HG02678 (cell line): ENCODE measurements around the gene SCGB3A2.
"Not testable (repeated sequence)": the region's sequence is repeated elsewhere in the genome, so short reads cannot be mapped to it uniquely, and the experiment has no call there.

Experiments
- ATAC-seq: cut with Tn5 transposase; IDR thresholded peaks from one replicate; pipeline ENCODE4 v1.9.1; 2021; ENCODE audit warnings: mild to moderate bottlenecking, moderate library complexity; ENCODE audit not compliant: unreplicated experiment

SCGB3A2 gene

GRCh38 chr5:147860641-147861025 lies 17.9 kb upstream of the SCGB3A2 start:
- no peak for ATAC-seq

GRCh38 chr5:147863454-147864158 lies 14.9 kb upstream of the SCGB3A2 start:
- ATAC-seq = no peak

GRCh38 chr5:147869112-147869511 lies 9.4 kb upstream of the SCGB3A2 start:
- ATAC-seq = no peak

- ATAC-seq = not testable (repeated sequence)
Observed at GRCh38 chr5:147869892-147870291, 8.6 kb upstream of the SCGB3A2 start.

GRCh38 chr5:147871980-147872549 lies 6.4 kb upstream of the SCGB3A2 start:
- not testable (repeated sequence) for ATAC-seq

GRCh38 chr5:147872744-147873435 lies 5.6 kb upstream of the SCGB3A2 start:
- ATAC-seq = not testable (repeated sequence)

GRCh38 chr5:147874118-147874875 lies 4.2 kb upstream of the SCGB3A2 start:
- ATAC-seq = not testable (repeated sequence)

GRCh38 chr5:147874910-147875367 lies 3.6 kb upstream of the SCGB3A2 start:
- no peak for ATAC-seq

- ATAC-seq = no peak
Observed at GRCh38 chr5:147876141-147876540, 2.4 kb upstream of the SCGB3A2 start.

- ATAC-seq = no peak
Observed at GRCh38 chr5:147876626-147877025, 1.9 kb upstream of the SCGB3A2 start.

- ATAC-seq = no peak
Observed at GRCh38 chr5:147879784-147880183, 1.3 kb downstream of the SCGB3A2 start.

GRCh38 chr5:147880487-147880886 lies 2.0 kb downstream of the SCGB3A2 start:
- ATAC-seq = no peak

GRCh38 chr5:147882586-147883313 lies 4.2 kb downstream of the SCGB3A2 start:
- ATAC-seq = no peak

- no peak for ATAC-seq
Observed at GRCh38 chr5:147887026-147887627, 8.6 kb downstream of the SCGB3A2 start.

GRCh38 chr5:147887930-147888329 lies 9.4 kb downstream of the SCGB3A2 start:
- ATAC-seq = no peak

GRCh38 chr5:147892696-147893296 lies 14.3 kb downstream of the SCGB3A2 start:
- no peak for ATAC-seq

- no peak for ATAC-seq
Observed at GRCh38 chr5:147893820-147894219, 15.3 kb downstream of the SCGB3A2 start.

GRCh38 chr5:147895864-147896263 lies 17.4 kb downstream of the SCGB3A2 start:
- no peak for ATAC-seq

- ATAC-seq = no peak
Observed at GRCh38 chr5:147898875-147899401, 20.4 kb downstream of the SCGB3A2 start.
